H1 (cell line): ENCODE measurements around the gene SFXN4. TPM values are rescaled to one million over a fixed set of nuclear protein-coding genes. Genes with fewer than 3 reads are reported as not detected.

ENCODE experiments used
- CTCF ChIA-PET: fragments of 300-600 bp; sonication (Branson Sonifier 250); formaldehyde crosslinking; loops from one replicate; lab custom pipeline; 2021; ENCODE audit not compliant: partially characterized antibody; lab: Charles Lee
- POLR2A ChIA-PET: fragments of 300-600 bp; sonication (Branson Sonifier 250); formaldehyde crosslinking; loops from one replicate; lab custom pipeline; 2021; ENCODE audit warnings: inconsistent platforms; ENCODE audit not compliant: partially characterized antibody; lab: Charles Lee
- DNase-seq, 2 experiments: peaks; one replicate each; pipeline versions ENCODE4 v3.0.0 to v3.0.0-alpha.2; 2010 to 2022; ENCODE audit warnings: low spot score in 2 of 2, low read depth in 1 of 2, mixed read lengths in 1 of 2
- FAIRE-seq: peaks from 2 replicates; lab custom pipeline; 2011; peaks lifted over from hg19 to GRCh38; lab: Jason Lieb, UNC
- H2AFZ ChIP-seq: 2 replicates; pipeline ENCODE4 v1.8.1; 2012; ENCODE audit warnings: low read length, inconsistent platforms
- H2AK5ac ChIP-seq: 2 replicates; pipeline ENCODE4 v1.6.1; 2013; ENCODE audit warnings: low read depth, low read length
- H2BK120ac ChIP-seq: replicated peaks from 2 replicates; pipeline ENCODE3; 2013; ENCODE audit warnings: low read depth, low read length, inconsistent platforms
- H2BK12ac ChIP-seq: 2 replicates; pipeline ENCODE4 v1.6.1; 2013; ENCODE audit warnings: low read depth, low read length
- H2BK15ac ChIP-seq: 2 replicates; pipeline ENCODE4 v1.6.1; 2013; ENCODE audit warnings: low read length
- H2BK20ac ChIP-seq: 2 replicates; pipeline ENCODE4 v1.6.1; 2013; ENCODE audit warnings: low read length
- H2BK5ac ChIP-seq: 2 replicates; pipeline ENCODE4 v1.6.1; 2013; ENCODE audit warnings: low read depth, low read length
- H3K14ac ChIP-seq: 2 replicates; pipeline ENCODE4 v1.6.1; 2013; ENCODE audit warnings: inconsistent platforms; ENCODE audit not compliant: insufficient read length
- H3K18ac ChIP-seq: 2 replicates; pipeline ENCODE4 v1.6.1; 2013; ENCODE audit warnings: low read length; ENCODE audit errors: extremely low read depth
- H3K23ac ChIP-seq: 2 replicates; pipeline ENCODE4 v1.6.1; 2013; ENCODE audit warnings: inconsistent platforms; ENCODE audit not compliant: insufficient read length
- H3K23me2 ChIP-seq: 2 replicates; pipeline ENCODE4 v1.6.1; 2013; ENCODE audit warnings: low read depth, low read length
- H3K27ac ChIP-seq: 2 replicates; pipeline ENCODE4 v1.6.1; 2011; ENCODE audit warnings: low read depth, low read length, inconsistent platforms
- H3K27me3 ChIP-seq, 4 experiments: replicated peaks in 1 of 4; 1 replicate in 1 of 4; 2 replicates in 3 of 4; pipeline versions ENCODE4 v1.6.1 to v1.8.1; 2011 to 2013; ENCODE audit warnings: low read length in 3 of 4, mild to moderate bottlenecking in 3 of 4, inconsistent platforms in 2 of 4, mixed read lengths in 2 of 4, moderate library complexity in 1 of 4; ENCODE audit not compliant: control insufficient read depth in 3 of 4, insufficient read depth in 3 of 4; ENCODE audit errors: extremely low read depth in 1 of 4
- H3K36me3 ChIP-seq, 4 experiments: 2 replicates each; pipeline versions ENCODE4 v1.6.1 to v1.8.1; 2011 to 2013; ENCODE audit warnings: mild to moderate bottlenecking in 4 of 4, low read length in 3 of 4, moderate library complexity in 2 of 4, control low read depth in 1 of 4, inconsistent platforms in 1 of 4; ENCODE audit not compliant: insufficient read depth in 4 of 4, control insufficient read depth in 2 of 4
- H3K4ac ChIP-seq: replicated peaks from 2 replicates; pipeline ENCODE3; 2013; ENCODE audit warnings: low read length, low read depth, mixed read lengths, inconsistent platforms; ENCODE audit not compliant: insufficient read length
- H3K4me1 ChIP-seq, 4 experiments: replicated peaks in 1 of 4; 1 replicate in 1 of 4; 2 replicates in 3 of 4; pipeline versions ENCODE4 v1.6.1 to v1.8.1; 2011 to 2013; ENCODE audit warnings: low read length in 3 of 4, inconsistent platforms in 2 of 4, mixed read lengths in 1 of 4; ENCODE audit not compliant: insufficient read depth in 4 of 4, control insufficient read depth in 3 of 4
- H3K4me2 ChIP-seq, 2 experiments: 2 replicates each; pipeline versions ENCODE4 v1.6.1 to v1.8.1; 2011 to 2013; ENCODE audit warnings: low read depth in 2 of 2, low read length in 2 of 2, control low read depth in 1 of 2, inconsistent platforms in 1 of 2, mild to moderate bottlenecking in 1 of 2; ENCODE audit not compliant: insufficient read depth in 1 of 2
- H3K4me3 ChIP-seq, 4 experiments: fragments of 200-600, 300-600 bp in 1 of 4; sonication (generic), shearing (Covaris generic), sonication (Bioruptor Twin) in 1 of 4; 2 replicates each; pipeline versions ENCODE4 v1.5.1 to v1.8.1; 2011 to 2016; ENCODE audit warnings: low read length in 4 of 4, low read depth in 3 of 4, control low read depth in 2 of 4, inconsistent platforms in 2 of 4, mild to moderate bottlenecking in 2 of 4, mixed read lengths in 1 of 4, moderate library complexity in 1 of 4; ENCODE audit not compliant: insufficient read depth in 2 of 4; ENCODE audit errors: extremely low read depth in 1 of 4
- H3K56ac ChIP-seq: replicated peaks from 2 replicates; pipeline ENCODE3; 2013; ENCODE audit warnings: low read depth, mild to moderate bottlenecking, mixed read lengths, low read length, inconsistent platforms; ENCODE audit not compliant: insufficient read length
- H3K79me1 ChIP-seq: 2 replicates; pipeline ENCODE4 v1.6.1; 2013; ENCODE audit warnings: low read depth, low read length, control low read depth
- H3K79me2 ChIP-seq, 2 experiments: 2 replicates each; pipeline versions ENCODE4 v1.6.1 to v1.8.1; 2012 to 2013; ENCODE audit warnings: low read length in 2 of 2, mild to moderate bottlenecking in 2 of 2, inconsistent platforms in 1 of 2; ENCODE audit not compliant: insufficient read depth in 2 of 2, control insufficient read depth in 1 of 2
- H3K9ac ChIP-seq, 4 experiments: replicated peaks in 1 of 4; 1 replicate in 1 of 4; 2 replicates in 3 of 4; pipeline versions ENCODE4 v1.6.1 to v1.8.1; 2011 to 2013; ENCODE audit warnings: low read depth in 3 of 4, low read length in 3 of 4, control low read depth in 2 of 4, mild to moderate bottlenecking in 2 of 4, moderate library complexity in 2 of 4, inconsistent platforms in 1 of 4; ENCODE audit errors: extremely low read depth in 1 of 4
- H3K9me3 ChIP-seq, 2 experiments: 2 replicates each; pipeline versions ENCODE4 v1.6.1 to v1.8.1; 2012 to 2013; ENCODE audit warnings: mild to moderate bottlenecking in 2 of 2, moderate library complexity in 2 of 2, control low read depth in 1 of 2, inconsistent platforms in 1 of 2, low read depth in 1 of 2, low read length in 1 of 2, mixed read lengths in 1 of 2; ENCODE audit not compliant: insufficient read depth in 2 of 2
- H4K20me1 ChIP-seq, 2 experiments: replicated peaks in 1 of 2; 2 replicates each; pipeline versions ENCODE3 to v1.8.1; 2011 to 2013; ENCODE audit warnings: inconsistent platforms in 2 of 2, low read length in 2 of 2, mild to moderate bottlenecking in 1 of 2; ENCODE audit not compliant: insufficient read depth in 2 of 2, control insufficient read depth in 1 of 2
- H4K5ac ChIP-seq: 2 replicates; pipeline ENCODE4 v1.6.1; 2013; ENCODE audit warnings: low read length, low read depth, mixed read lengths, inconsistent platforms; ENCODE audit not compliant: insufficient read length
- H4K8ac ChIP-seq: 2 replicates; pipeline ENCODE4 v1.8.0; 2013; ENCODE audit warnings: mild to moderate bottlenecking, moderate library complexity, low read length, inconsistent platforms; ENCODE audit not compliant: insufficient read depth; ENCODE audit errors: extremely low read depth
- H4K91ac ChIP-seq: replicated peaks from 2 replicates; pipeline ENCODE3; 2013; ENCODE audit warnings: low read length, mixed read lengths, inconsistent platforms; ENCODE audit not compliant: insufficient read length
- CHD1 ChIP-seq: IDR thresholded peaks from 2 replicates; pipeline ENCODE4 v1.6.1; 2012; ENCODE audit warnings: low read depth, low read length, improper control_type of control experiment
- CTBP2 ChIP-seq: IDR thresholded peaks from 2 replicates; pipeline ENCODE4 v1.7.0; 2011; ENCODE audit warnings: borderline replicate concordance, mild to moderate bottlenecking, moderate library complexity, mixed read lengths, low read length; ENCODE audit not compliant: insufficient read depth, insufficient read length
- CTCF ChIP-seq, 3 experiments: IDR thresholded peaks; 1 replicate in 2 of 3; 2 replicates in 1 of 3; pipeline versions ENCODE4 v1.5.1 to v1.6.1; 2011; ENCODE audit warnings: low read length in 3 of 3, mild to moderate bottlenecking in 3 of 3, inconsistent platforms in 2 of 3, low read depth in 1 of 3, moderate library complexity in 1 of 3; ENCODE audit not compliant: insufficient read depth in 1 of 3; ENCODE audit errors: control extremely low read depth in 1 of 3
- HDAC2 ChIP-seq, 2 experiments: fragments of 300-600 bp in 1 of 2; sonication (generic) in 1 of 2; IDR thresholded peaks; 2 replicates each; pipeline ENCODE4 v1.6.1; 2011 to 2012; ENCODE audit warnings: low read depth in 2 of 2, low read length in 2 of 2, mild to moderate bottlenecking in 2 of 2, moderate library complexity in 2 of 2, borderline replicate concordance in 1 of 2, inconsistent platforms in 1 of 2
- RNF2 ChIP-seq: fragments of 200-900, 300-1000 bp; sonication (generic); IDR thresholded peaks from 2 replicates; pipeline ENCODE4 v1.7.1; 2016; ENCODE audit warnings: borderline replicate concordance, low read depth, mild to moderate bottlenecking, antibody characterized with exemption, low read length; ENCODE audit not compliant: poor library complexity, severe bottlenecking; ENCODE audit errors: missing control alignments
- WGBS, 2 experiments: shearing (Covaris generic) in 1 of 2; methylation state at CpG; one replicate each; pipeline versions ENCODE4 v1.1.6 to v1.1.7; 2013 to 2015; ENCODE audit warnings: low lambda C conversion rate in 2 of 2, mixed read lengths in 2 of 2, inconsistent platforms in 1 of 2, low coverage in 1 of 2, missing lambda C conversion rate in 1 of 2; ENCODE audit not compliant: insufficient replicate concordance in 2 of 2, insufficient coverage in 1 of 2, insufficient read length in 1 of 2; ENCODE audit errors: extremely low coverage in 1 of 2, missing lambda C conversion rate in 1 of 2; 5-methylcytosine and 5-hydroxymethylcytosine counted together
- polyA plus RNA-seq, 7 experiments: library from polyadenylated mRNA; depleted of rRNA in 3 of 7; stranded (reverse) in 5 of 7; unstranded in 2 of 7; fragments of >200 nt in 5 of 7; fragments of 200-250 nt in 2 of 7; gene quantifications; 1 replicate in 5 of 7; 2 replicates in 1 of 7; 4 replicates in 1 of 7; pipeline versions ENCODE4 v1.2.1 to v1.2.3, GENCODE V29; 2011 to 2013; ENCODE audit warnings: missing spikeins in 2 of 7, mixed read lengths in 2 of 7
- total RNA-seq: library from RNA; stranded (reverse); fragmentation: NEBNext Ultra II Directional; extraction: Animal tissue kit (Norgen Biotek cat#: 25700); gene quantifications from 2 replicates; pipeline ENCODE4 v1.2.1, GENCODE V29; 2021

Gene SFXN4
- total and polyA plus RNA-seq, 2 of the 8 experiments (the other 6 are each of a cell fraction or from before 2014, with no cell fraction given) = 15.4 to 21.6 TPM

- H3K4me3 ChIP-seq = no peak overlapping the region
- no peaks in the 10 kb centered on the region; a peak in 1 of 4 replicates for H3K9me3 ChIP-seq
- no peak overlapping the region for H4K5ac ChIP-seq
- no peak overlapping the region for H3K27ac ChIP-seq
- no peak overlapping the region for H2BK120ac ChIP-seq
- no peak overlapping the region for H2BK12ac ChIP-seq
- ChIA-PET CTCF (interaction anchor here (1.2 to 1.6 kb wide), 2 partner anchors 32 to 66 kb away, joined by 3 read pairs; no protein-coding TSS in a partner anchor), POLR2A (interaction anchor here (0.9 kb wide), 1 partner anchor 17 kb away, joined by 5 read pairs; the partner anchor contains the start of gene PRDX3)
- TF ChIP-seq HDAC2 (IDR thresholded peaks at IDR 0.05; ENCODE audit: borderline replicate concordance in 1 of 2, low read depth in 2 of 2, low read length in 2 of 2) (no peak), CTBP2 (no peak), CHD1 (no peak), RNF2 (no peak), CTCF (IDR thresholded peaks at IDR 0.05; ENCODE audit: control extremely low read depth in 1 of 3, insufficient read depth in 1 of 3, low read depth in 1 of 3, low read length in 3 of 3) (no peak)
- H4K20me1 ChIP-seq = peaks cover 0 to 3% of the 10 kb centered on the region in 2 experiments
- H3K79me2 ChIP-seq = no peaks in the 10 kb centered on the region
- H4K91ac ChIP-seq = no peak overlapping the region
- H3K23ac ChIP-seq = no peak overlapping the region
- no peak overlapping the region for H3K4me2 ChIP-seq
- H2AK5ac ChIP-seq = no peak overlapping the region
- no peak overlapping the region for H3K56ac ChIP-seq
- H2AFZ ChIP-seq = no peak overlapping the region
- H2BK15ac ChIP-seq = no peak overlapping the region
- no peak overlapping the region for H3K18ac ChIP-seq
- H2BK20ac ChIP-seq = no peak overlapping the region
- no peak overlapping the region for H3K4ac ChIP-seq
- H4K8ac ChIP-seq = no peak overlapping the region
- no peak for FAIRE-seq
- H2BK5ac ChIP-seq = no peak overlapping the region
- H3K9ac ChIP-seq = no peak overlapping the region
- peaks cover 10% of the 10 kb centered on the region for H3K23me2 ChIP-seq
- WGBS, 2 experiments = 96% methylated on average over 5 of the region's 5 CpGs; no CpG with 5 or more reads in 1 of the 2 experiments
- H3K4me1 ChIP-seq = peaks cover 0 to 5% (median 0%) of the 10 kb centered on the region in 4 experiments; a peak in 2 of 7 replicates
- no peak overlapping the region for H3K14ac ChIP-seq
- H3K36me3 ChIP-seq = peaks cover 0 to 6% (median 0%) of the 10 kb centered on the region in 4 experiments; a peak in 3 of 8 replicates
- DNase-seq = no peak
- no peaks in the 10 kb centered on the region for H3K79me1 ChIP-seq
- no peaks in the 10 kb centered on the region; a peak in 2 of 7 replicates for H3K27me3 ChIP-seq
Observed at GRCh38 chr10:119162452-119163092, 2.9 kb downstream of the SFXN4 start.
